ENCODE measurements around the gene SAG.

The SAG gene

GRCh38 chr2:233303252-233303651 lies 4.4 kb upstream of the SAG start:
- Histone ChIP-seq H3K4me1 (no peaks in the 10 kb centered on the region), H3K27me3 (no peaks in the 10 kb centered on the region), H3K9me3 (no peaks in the 10 kb centered on the region), H3K36me3 (no peaks in the 10 kb centered on the region), H3K4me3 (ENCODE audit: low read depth, low read length) (no peak overlapping the region)
- DNase-seq = no peak
- no peak for TF ChIP-seq CTCF (IDR thresholded peaks at IDR 0.05; ENCODE audit: low read depth, low read length)

- Histone ChIP-seq H3K4me1 (no peaks in the 10 kb centered on the region), H3K27me3 (no peaks in the 10 kb centered on the region)
- no peak for TF ChIP-seq CTCF (IDR thresholded peaks at IDR 0.05; ENCODE audit: low read depth, low read length)
These were observed 3.8 kb downstream of the SAG start for GRCh38 chr2:233311241-233311926.

GRCh38 chr2:233312874-233313273 lies 5.3 kb downstream of the SAG start:
- Histone ChIP-seq H3K27me3 (no peaks in the 10 kb centered on the region), H3K36me3 (no peaks in the 10 kb centered on the region), H3K4me3 (ENCODE audit: low read depth, low read length) (no peak overlapping the region), H3K9me3 (no peaks in the 10 kb centered on the region), H3K4me1 (no peaks in the 10 kb centered on the region)
- TF ChIP-seq CTCF (IDR thresholded peaks at IDR 0.05; ENCODE audit: low read depth, low read length) = no peak
- DNase-seq = no peak

More at GRCh38 chr2:233311241-233311926, 3.8 kb downstream of the SAG start:
- no peak overlapping the region for H3K4me3 ChIP-seq (ENCODE audit: low read depth, low read length)
- no peaks in the 10 kb centered on the region for H3K36me3 ChIP-seq
- no peaks in the 10 kb centered on the region for H3K9me3 ChIP-seq
- DNase-seq = no peak

- no peak for DNase-seq
- Histone ChIP-seq H3K9me3 (no peaks in the 10 kb centered on the region), H3K36me3 (no peaks in the 10 kb centered on the region), H3K4me3 (ENCODE audit: low read depth, low read length) (no peak overlapping the region), H3K4me1 (no peaks in the 10 kb centered on the region), H3K27me3 (no peaks in the 10 kb centered on the region)
- TF ChIP-seq CTCF (IDR thresholded peaks at IDR 0.05; ENCODE audit: low read depth, low read length) = no peak
These were observed 6.7 kb downstream of the SAG start for GRCh38 chr2:233314180-233314925.

GRCh38 chr2:233317196-233317943 lies 9.8 kb downstream of the SAG start:
- no peak for TF ChIP-seq CTCF (IDR thresholded peaks at IDR 0.05; ENCODE audit: low read depth, low read length)
- DNase-seq = no peak
- Histone ChIP-seq H3K36me3 (no peaks in the 10 kb centered on the region), H3K4me3 (ENCODE audit: low read depth, low read length) (no peak overlapping the region), H3K9me3 (no peaks in the 10 kb centered on the region), H3K27me3 (no peaks in the 10 kb centered on the region), H3K4me1 (no peaks in the 10 kb centered on the region)
